RWPE2 (cell line): ENCODE data around the gene NXN.

Experiments used
- ATAC-seq: fragments of 200-7000 bp; cut with Tn5 transposase; 3 replicates; pipeline ENCODE4 v1.9.1; 2021; ENCODE audit warnings: low read depth
- DNase-seq: peaks from one replicate; pipeline ENCODE4 v3.0.0-alpha.2; 2020; ENCODE audit warnings: low spot score
- H3K27ac ChIP-seq: fragments of 450-650 bp; 2 replicates; pipeline ENCODE4 v1.5.1; 2017; ENCODE audit warnings: mild to moderate bottlenecking; ENCODE audit not compliant: poor library complexity, severe bottlenecking
- H3K27me3 ChIP-seq: fragments of 250-450 bp; sonication (Bioruptor Pico); 2 replicates; pipeline ENCODE4 v1.5.1; 2021; ENCODE audit warnings: mild to moderate bottlenecking, moderate library complexity; ENCODE audit not compliant: insufficient read depth, poor library complexity, severe bottlenecking
- H3K36me3 ChIP-seq: fragments of 250-450 bp; sonication (Bioruptor Pico); 2 replicates; pipeline ENCODE4 v1.5.1; 2020; ENCODE audit warnings: low read depth, mild to moderate bottlenecking, moderate library complexity
- H3K4me1 ChIP-seq: fragments of 250-450 bp; sonication (Bioruptor Pico); 2 replicates; pipeline ENCODE4 v1.5.1; 2021; ENCODE audit warnings: mild to moderate bottlenecking, moderate library complexity; ENCODE audit not compliant: insufficient read depth, poor library complexity, severe bottlenecking
- H3K4me3 ChIP-seq: fragments of 250-450 bp; sonication (Bioruptor Pico); 2 replicates; pipeline ENCODE4 v1.5.1; 2021; ENCODE audit warnings: mild to moderate bottlenecking, moderate library complexity; ENCODE audit not compliant: severe bottlenecking
- H3K9me3 ChIP-seq: fragments of 250-450 bp; sonication (Bioruptor Pico); 2 replicates; pipeline ENCODE4 v1.5.1; 2021; ENCODE audit warnings: mild to moderate bottlenecking, moderate library complexity; ENCODE audit not compliant: severe bottlenecking
- TF ChIP-seq, protein P1 (sequence below): fragments of 450-650 bp; IDR thresholded peaks from one replicate; pipeline ENCODE4 v1.5.1; 2017; ENCODE audit warnings: mild to moderate bottlenecking, moderate library complexity; ENCODE audit not compliant: poor library complexity, severe bottlenecking

The NXN gene

DNA sequence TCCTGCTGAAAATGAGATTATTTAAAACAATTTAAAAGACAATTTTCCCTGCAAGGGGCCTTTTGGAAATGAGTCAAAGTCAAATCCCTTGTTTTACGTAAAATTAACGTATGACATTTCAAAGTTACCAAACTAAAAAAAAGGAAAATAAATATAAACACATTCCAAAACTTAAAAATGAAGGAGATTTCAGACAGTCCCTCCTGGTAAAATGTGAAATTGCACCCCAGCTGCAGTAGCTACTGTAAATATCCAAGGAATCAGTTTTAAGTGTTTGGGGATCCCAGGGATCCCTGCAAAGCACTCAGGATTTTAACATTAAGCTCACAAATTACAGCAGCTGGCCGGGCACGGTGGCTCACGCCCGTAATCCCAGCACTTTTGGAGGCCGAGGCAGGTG lies 63.3 kb downstream of the NXN start:
- TF ChIP-seq, protein P1, sequence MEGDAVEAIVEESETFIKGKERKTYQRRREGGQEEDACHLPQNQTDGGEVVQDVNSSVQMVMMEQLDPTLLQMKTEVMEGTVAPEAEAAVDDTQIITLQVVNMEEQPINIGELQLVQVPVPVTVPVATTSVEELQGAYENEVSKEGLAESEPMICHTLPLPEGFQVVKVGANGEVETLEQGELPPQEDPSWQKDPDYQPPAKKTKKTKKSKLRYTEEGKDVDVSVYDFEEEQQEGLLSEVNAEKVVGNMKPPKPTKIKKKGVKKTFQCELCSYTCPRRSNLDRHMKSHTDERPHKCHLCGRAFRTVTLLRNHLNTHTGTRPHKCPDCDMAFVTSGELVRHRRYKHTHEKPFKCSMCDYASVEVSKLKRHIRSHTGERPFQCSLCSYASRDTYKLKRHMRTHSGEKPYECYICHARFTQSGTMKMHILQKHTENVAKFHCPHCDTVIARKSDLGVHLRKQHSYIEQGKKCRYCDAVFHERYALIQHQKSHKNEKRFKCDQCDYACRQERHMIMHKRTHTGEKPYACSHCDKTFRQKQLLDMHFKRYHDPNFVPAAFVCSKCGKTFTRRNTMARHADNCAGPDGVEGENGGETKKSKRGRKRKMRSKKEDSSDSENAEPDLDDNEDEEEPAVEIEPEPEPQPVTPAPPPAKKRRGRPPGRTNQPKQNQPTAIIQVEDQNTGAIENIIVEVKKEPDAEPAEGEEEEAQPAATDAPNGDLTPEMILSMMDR, result no peak
- DNase-seq, result no peak

DNA sequence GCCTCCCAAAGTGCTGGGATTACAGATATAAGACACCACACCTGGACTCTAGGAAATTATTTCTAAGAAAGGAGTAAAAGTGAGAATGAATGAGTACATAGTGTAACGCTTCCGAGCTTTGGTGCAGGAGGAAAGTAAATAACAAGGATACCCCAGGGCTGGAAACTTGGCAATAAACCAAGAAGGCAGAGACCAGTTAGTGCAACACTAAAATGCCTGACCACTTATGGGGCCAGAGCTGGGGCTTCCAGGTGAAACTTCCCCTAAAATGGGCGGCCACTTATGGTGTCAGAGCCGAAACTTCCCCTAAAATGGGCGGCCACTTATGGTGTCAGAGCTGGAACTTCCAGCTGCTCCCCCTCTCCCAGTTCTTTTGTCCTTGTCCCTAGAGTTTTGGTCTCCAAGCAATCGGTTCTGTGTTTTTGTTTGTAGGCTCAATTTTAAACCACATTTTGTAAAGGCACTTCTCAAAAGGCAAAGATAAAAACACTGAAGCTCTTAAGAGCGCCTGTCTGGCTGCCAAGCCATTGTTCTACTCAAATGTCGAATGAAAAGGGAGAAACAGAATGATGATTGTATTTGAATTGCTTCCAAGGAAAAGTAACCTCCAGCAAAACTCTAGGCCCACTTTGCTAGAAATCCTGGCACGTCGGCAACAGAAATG lies 63.9 kb downstream of the NXN start:
- H3K4me3 ChIP-seq, result no peak overlapping the region
- peaks cover 44% of the 10 kb centered on the region for H3K4me1 ChIP-seq
- no peaks in the 10 kb centered on the region for H3K27me3 ChIP-seq
- H3K9me3 ChIP-seq, result no peaks in the 10 kb centered on the region
- peaks cover 12% of the 10 kb centered on the region for H3K36me3 ChIP-seq
- TF ChIP-seq, protein P1, result no peak
- DNase-seq (no peak), ATAC-seq (peak; percentile 56)
- H3K27ac ChIP-seq, result peak overlapping the region; percentile 94

More for the DNA sequence above, 63.3 kb downstream of the NXN start:
- H3K27me3 ChIP-seq, result no peaks in the 10 kb centered on the region
- no peak for ATAC-seq
- no peak overlapping the region for H3K4me3 ChIP-seq
- peaks cover 12% of the 10 kb centered on the region for H3K36me3 ChIP-seq
- no peaks in the 10 kb centered on the region for H3K9me3 ChIP-seq
- H3K4me1 ChIP-seq, result peaks cover 46% of the 10 kb centered on the region
- peak overlapping the region; percentile 94 for H3K27ac ChIP-seq

DNA sequence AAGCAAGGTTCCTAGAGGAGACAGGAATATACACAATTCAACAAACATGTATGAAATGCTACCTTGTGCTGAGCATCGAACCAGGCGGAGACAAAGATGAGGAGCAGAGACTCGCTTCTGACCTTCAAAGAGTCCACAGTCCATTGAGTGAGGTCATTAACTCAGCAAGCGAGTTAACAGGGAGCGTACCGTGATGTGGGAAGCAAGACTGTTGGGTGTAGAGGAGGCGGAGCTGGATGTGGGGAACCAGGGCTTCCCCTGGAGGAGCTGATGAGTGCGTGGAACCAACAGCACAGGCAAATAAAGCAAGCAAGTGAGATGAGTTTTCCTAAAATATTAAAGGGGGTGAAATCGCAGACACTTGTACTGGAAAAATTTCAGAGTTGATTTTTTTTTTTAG lies 65.0 kb downstream of the NXN start:
- ATAC-seq (no peak), DNase-seq (no peak)
- TF ChIP-seq, protein P1, result no peak
- Histone ChIP-seq H3K36me3 (peaks cover 12% of the 10 kb centered on the region), H3K27ac (peak overlapping the region; percentile 94), H3K4me3 (no peak overlapping the region), H3K9me3 (no peaks in the 10 kb centered on the region), H3K4me1 (peaks cover 54% of the 10 kb centered on the region), H3K27me3 (no peaks in the 10 kb centered on the region)

DNA sequence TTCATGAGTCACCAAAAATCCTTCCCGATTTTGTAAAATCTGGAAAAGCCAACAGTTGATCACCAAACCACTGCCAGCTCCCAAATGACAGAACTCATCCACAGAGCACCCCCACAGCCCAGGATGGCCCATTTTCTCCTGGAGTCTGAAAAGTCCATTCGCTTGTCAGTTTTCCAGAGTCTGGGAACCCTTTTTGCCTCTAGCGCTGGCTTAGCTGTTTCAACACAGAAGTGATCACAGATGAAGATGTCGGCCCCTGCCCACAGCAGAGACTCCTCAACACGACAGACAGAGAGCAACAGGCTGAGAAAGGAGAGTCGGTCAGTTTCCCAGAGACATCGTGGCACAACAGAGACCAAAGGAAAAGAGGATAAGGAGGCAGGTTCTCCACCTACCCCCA lies 66.4 kb downstream of the NXN start:
- Histone ChIP-seq H3K27me3 (no peaks in the 10 kb centered on the region), H3K27ac (peak overlapping the region; percentile 94), H3K4me3 (no peak overlapping the region), H3K36me3 (peaks cover 12% of the 10 kb centered on the region), H3K9me3 (no peaks in the 10 kb centered on the region), H3K4me1 (peaks cover 65% of the 10 kb centered on the region)
- DNase-seq (no peak), ATAC-seq (no peak)
- TF ChIP-seq, protein P1, result no peak

DNA sequence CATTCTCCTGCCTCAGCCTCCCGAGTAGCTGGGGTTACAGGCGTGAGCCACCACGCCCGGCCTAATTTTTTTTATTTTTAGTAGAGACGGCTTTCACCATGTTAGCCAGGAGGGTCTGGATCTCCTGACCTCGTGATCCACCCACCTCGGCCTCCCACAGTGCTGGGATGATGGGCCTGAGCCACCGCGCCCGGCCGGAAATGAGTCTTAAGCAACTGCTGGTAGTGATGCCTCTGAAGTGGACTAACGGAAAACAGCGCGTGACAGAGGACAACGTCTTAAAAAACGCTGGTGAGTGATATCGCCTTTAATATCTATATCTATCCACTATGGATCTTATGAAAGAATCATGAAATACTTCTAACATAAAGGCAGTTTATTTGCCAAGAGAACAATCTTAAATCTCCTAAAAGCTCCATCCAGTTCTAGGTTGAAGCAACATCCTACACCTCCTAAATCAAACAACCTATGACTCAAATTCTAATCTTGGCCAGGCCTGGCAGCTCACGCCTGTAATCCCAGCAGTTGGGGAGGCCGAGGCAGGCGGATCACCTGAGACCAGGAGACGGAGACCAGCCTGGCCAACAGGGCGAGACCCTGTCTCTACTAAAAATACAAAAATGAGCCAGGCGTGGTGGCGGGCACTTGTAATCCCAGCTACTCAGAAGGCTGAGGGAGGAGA lies 69.8 kb downstream of the NXN start:
- Histone ChIP-seq H3K9me3 (no peaks in the 10 kb centered on the region), H3K4me3 (no peak overlapping the region), H3K36me3 (peaks cover 18% of the 10 kb centered on the region), H3K4me1 (peaks cover 62% of the 10 kb centered on the region), H3K27me3 (no peaks in the 10 kb centered on the region), H3K27ac (peak overlapping the region; percentile 94)
- TF ChIP-seq, protein P1, result no peak
- no peak for DNase-seq
- ATAC-seq, result peak; percentile 64
